Measurements from ENCODE around the gene UGT1A1.

The UGT1A1 gene

DNA sequence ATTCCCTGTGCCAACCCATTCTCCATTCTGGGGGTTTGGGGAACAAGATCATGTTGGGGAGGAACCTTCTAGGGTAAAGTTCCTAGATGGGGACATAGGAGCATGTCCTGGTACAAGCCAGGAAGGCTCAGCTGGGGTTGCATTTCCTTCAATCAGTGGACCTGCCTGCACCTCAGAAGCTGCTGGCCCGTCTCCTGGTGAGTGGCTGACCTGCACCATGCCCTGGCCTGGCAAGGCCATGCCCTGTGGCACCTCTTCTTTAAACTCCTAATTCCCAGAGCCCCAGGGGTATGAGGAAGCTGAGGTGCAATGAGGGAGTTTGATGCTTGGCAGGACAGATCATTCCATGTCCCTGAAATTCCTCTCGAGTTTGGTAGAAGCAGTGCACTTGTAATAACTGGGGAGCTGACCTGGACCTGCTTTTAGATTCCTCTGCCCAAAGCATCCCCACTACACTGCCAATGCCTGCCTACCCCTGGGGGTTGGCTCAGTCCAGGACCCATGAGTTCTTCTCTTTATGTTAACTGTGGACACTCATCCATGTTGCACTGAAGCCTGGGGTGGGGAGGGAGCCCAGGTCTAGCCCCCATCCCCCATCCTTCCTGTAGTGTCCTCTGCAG is 43.3 kb downstream of the UGT1A1 start:
- 89% methylated on average over 2 of the region's 2 CpGs for WGBS (ENCODE audit: insufficient coverage)
- ChIA-PET CTCF (no interaction called here), POLR2A (no interaction called here)
- Histone ChIP-seq H3K36me3 (ENCODE audit: control insufficient read depth in 4 of 4, insufficient read depth in 4 of 4, low read length in 3 of 4) (no peaks in the 10 kb centered on the region), H3K27me3 (replicated peaks in 2 of 5; ENCODE audit: control insufficient read depth in 4 of 5, insufficient read depth in 5 of 5, low read length in 4 of 5) (peaks cover 0 to 6% (median 3%) of the 10 kb centered on the region in 5 experiments), H3K4me1 (ENCODE audit: control extremely low read depth in 1 of 4, control insufficient read depth in 4 of 4, insufficient read depth in 4 of 4, low read length in 3 of 4) (no peaks in the 10 kb centered on the region), H3K4me3 (ENCODE audit: control insufficient read depth in 1 of 7, extremely low read depth in 1 of 7, insufficient read depth in 4 of 7, low read depth in 2 of 7, low read length in 6 of 7) (no peak overlapping the region), H3K9me3 (ENCODE audit: control extremely low read depth in 1 of 5, control insufficient read depth in 4 of 5, insufficient read depth in 2 of 5, low read depth in 1 of 5, low read length in 4 of 5) (no peaks in the 10 kb centered on the region), H3K27ac (ENCODE audit: insufficient read depth in 1 of 2, low read depth in 1 of 2, low read length in 2 of 2, poor library complexity in 1 of 2, severe bottlenecking in 2 of 2) (no peak overlapping the region)
- DNase-seq, result no peak

GRCh38 chr2:233803994-233804393 is 43.9 kb downstream of the UGT1A1 start:
- Histone ChIP-seq H3K27me3 (replicated peaks in 2 of 5; ENCODE audit: control insufficient read depth in 4 of 5, insufficient read depth in 5 of 5, low read length in 4 of 5) (peaks cover 0 to 6% (median 3%) of the 10 kb centered on the region in 5 experiments), H3K4me3 (ENCODE audit: control insufficient read depth in 1 of 7, extremely low read depth in 1 of 7, insufficient read depth in 4 of 7, low read depth in 2 of 7, low read length in 6 of 7) (no peak overlapping the region), H3K9me3 (ENCODE audit: control extremely low read depth in 1 of 5, control insufficient read depth in 4 of 5, insufficient read depth in 2 of 5, low read depth in 1 of 5, low read length in 4 of 5) (no peaks in the 10 kb centered on the region), H3K27ac (ENCODE audit: insufficient read depth in 1 of 2, low read depth in 1 of 2, low read length in 2 of 2, poor library complexity in 1 of 2, severe bottlenecking in 2 of 2) (no peak overlapping the region), H3K36me3 (ENCODE audit: control insufficient read depth in 4 of 4, insufficient read depth in 4 of 4, low read length in 3 of 4) (no peaks in the 10 kb centered on the region), H3K4me1 (ENCODE audit: control extremely low read depth in 1 of 4, control insufficient read depth in 4 of 4, insufficient read depth in 4 of 4, low read length in 3 of 4) (no peaks in the 10 kb centered on the region)
- WGBS (ENCODE audit: insufficient coverage), result 60% methylated on average over 3 of the region's 8 CpGs
- ChIA-PET CTCF (interaction anchor here (0.9 kb wide), 1 partner anchor 9 kb away, joined by 4 read pairs; no protein-coding TSS in a partner anchor), POLR2A (no interaction called here)
- DNase-seq, result no peak

DNA sequence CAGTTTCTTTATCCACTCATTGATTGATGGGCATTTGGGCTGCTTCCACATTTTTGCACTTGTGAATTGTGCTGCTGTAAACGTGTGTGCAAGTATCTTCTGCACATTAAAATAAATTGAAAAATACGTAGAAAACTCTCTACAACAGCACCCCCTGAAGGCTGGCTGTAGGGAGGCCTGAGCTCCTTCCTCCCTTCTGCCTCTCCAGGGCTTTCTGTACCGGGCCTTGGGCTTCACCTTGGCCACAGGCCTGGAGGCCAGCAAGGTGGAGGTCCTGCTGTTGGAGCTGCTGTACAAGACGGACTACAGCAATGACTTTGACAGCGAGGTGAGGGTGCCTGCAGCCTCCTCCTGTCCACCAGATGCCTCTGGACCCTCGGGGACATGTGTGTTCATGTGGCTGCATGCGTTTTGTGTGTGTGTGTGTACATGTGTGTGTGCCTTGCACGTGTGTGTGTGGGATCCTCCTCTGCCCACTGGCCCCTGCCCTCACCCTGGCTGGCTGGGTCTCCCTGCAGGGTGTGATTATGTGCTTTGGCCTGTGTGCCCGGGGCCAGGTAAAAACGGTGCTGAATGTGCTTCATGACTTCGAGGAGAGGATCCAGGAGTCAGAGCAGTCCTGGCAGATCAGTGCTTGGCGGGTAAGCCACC is 47.3 kb downstream of the UGT1A1 start:
- Histone ChIP-seq H3K27ac (ENCODE audit: insufficient read depth in 1 of 2, low read depth in 1 of 2, low read length in 2 of 2, poor library complexity in 1 of 2, severe bottlenecking in 2 of 2) (no peak overlapping the region), H3K36me3 (ENCODE audit: control insufficient read depth in 4 of 4, insufficient read depth in 4 of 4, low read length in 3 of 4) (no peaks in the 10 kb centered on the region), H3K4me3 (ENCODE audit: control insufficient read depth in 1 of 7, extremely low read depth in 1 of 7, insufficient read depth in 4 of 7, low read depth in 2 of 7, low read length in 6 of 7) (no peak overlapping the region), H3K4me1 (ENCODE audit: control extremely low read depth in 1 of 4, control insufficient read depth in 4 of 4, insufficient read depth in 4 of 4, low read length in 3 of 4) (no peaks in the 10 kb centered on the region), H3K9me3 (ENCODE audit: control extremely low read depth in 1 of 5, control insufficient read depth in 4 of 5, insufficient read depth in 2 of 5, low read depth in 1 of 5, low read length in 4 of 5) (no peaks in the 10 kb centered on the region), H3K27me3 (replicated peaks in 2 of 5; ENCODE audit: control insufficient read depth in 4 of 5, insufficient read depth in 5 of 5, low read length in 4 of 5) (peaks cover 0 to 7% (median 4%) of the 10 kb centered on the region in 5 experiments)
- WGBS (ENCODE audit: insufficient coverage), result 89% methylated on average over 11 of the region's 12 CpGs
- no peak for DNase-seq
- POLR2A ChIA-PET, result no interaction called here
- CTCF ChIA-PET, result no interaction called here

DNA sequence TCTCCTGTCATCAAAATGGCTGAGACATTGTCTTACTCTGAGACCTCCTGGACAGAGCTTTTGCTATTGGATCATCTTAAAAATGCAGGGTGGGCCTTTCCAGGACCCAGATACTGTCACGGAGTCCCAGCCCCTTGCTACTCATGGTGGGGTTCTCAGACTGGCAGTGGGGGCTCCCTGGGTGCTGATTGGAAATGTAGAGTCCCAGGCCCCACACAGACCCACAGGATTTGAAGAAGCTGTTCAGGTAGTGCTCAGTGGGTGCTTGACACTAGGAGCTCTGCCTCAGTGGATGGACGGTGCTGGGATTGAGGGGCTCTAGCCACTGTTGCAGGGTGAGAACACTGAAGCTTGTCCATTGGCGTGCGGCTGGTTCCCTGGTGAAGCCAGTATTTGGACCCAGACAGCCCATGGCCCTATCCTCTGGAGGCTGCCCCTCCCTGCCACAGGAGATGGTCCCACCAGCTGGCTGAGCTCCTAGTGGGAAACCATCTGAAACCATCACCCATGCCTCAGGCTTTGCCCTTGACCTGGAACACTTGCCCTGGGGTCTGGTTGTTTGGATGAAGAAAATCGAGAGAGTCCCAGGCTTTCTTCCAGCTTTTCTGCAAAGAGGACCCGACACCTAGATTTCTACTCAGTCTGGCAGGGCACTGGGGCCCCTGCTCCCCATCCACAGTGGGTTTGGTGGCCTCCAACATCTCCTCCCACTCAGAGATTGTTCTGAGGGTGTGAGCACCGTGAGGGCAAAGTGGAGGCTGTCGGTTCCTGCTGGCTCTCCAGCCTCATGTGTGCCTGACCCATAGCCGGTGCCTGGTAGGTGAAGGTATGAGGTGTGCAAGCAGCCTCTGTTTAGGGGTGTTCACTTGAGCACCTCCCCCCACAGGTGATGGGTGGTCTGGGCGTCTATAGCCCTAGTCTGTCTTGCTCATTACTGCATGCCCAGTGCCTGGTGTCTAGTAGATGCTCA is 48.2 kb downstream of the UGT1A1 start:
- Histone ChIP-seq H3K9me3 (ENCODE audit: control extremely low read depth in 1 of 5, control insufficient read depth in 4 of 5, insufficient read depth in 2 of 5, low read depth in 1 of 5, low read length in 4 of 5) (no peaks in the 10 kb centered on the region), H3K27ac (ENCODE audit: insufficient read depth in 1 of 2, low read depth in 1 of 2, low read length in 2 of 2, poor library complexity in 1 of 2, severe bottlenecking in 2 of 2) (no peak overlapping the region), H3K4me1 (ENCODE audit: control extremely low read depth in 1 of 4, control insufficient read depth in 4 of 4, insufficient read depth in 4 of 4, low read length in 3 of 4) (no peaks in the 10 kb centered on the region), H3K27me3 (replicated peaks in 2 of 5; ENCODE audit: control insufficient read depth in 4 of 5, insufficient read depth in 5 of 5, low read length in 4 of 5) (peaks cover 0 to 6% (median 4%) of the 10 kb centered on the region in 5 experiments), H3K4me3 (ENCODE audit: control insufficient read depth in 1 of 7, extremely low read depth in 1 of 7, insufficient read depth in 4 of 7, low read depth in 2 of 7, low read length in 6 of 7) (no peak overlapping the region), H3K36me3 (ENCODE audit: control insufficient read depth in 4 of 4, insufficient read depth in 4 of 4, low read length in 3 of 4) (no peaks in the 10 kb centered on the region)
- 81% methylated on average over 8 of the region's 10 CpGs for WGBS (ENCODE audit: insufficient coverage)
- DNase-seq, result no peak
- POLR2A ChIA-PET, result interaction anchor here (0.6 kb wide), 1 partner anchor 270 kb away, joined by 3 read pairs; no protein-coding TSS in a partner anchor
- CTCF ChIA-PET, result no interaction called here

DNA sequence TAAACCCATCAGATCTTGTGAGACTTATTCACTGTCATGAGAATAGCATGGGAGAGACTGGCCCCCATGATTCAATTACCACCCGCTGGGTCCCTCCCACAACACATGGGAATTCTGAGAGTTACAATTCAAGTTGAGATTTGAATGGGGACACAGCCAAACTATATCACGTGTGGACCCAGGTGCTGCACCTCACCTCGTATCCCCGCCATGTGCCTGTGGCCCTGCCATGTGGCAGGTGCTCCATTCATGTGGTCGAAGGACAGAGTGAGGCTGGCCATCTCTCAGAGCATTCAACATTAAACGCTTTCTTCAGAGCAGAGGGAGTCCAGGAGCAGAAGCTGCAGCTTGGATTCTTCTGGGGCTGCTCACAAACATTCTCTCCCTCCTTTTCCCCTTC is 50.3 kb downstream of the UGT1A1 start:
- H3K36me3 ChIP-seq (ENCODE audit: control insufficient read depth in 4 of 4, insufficient read depth in 4 of 4, low read length in 3 of 4), result no peaks in the 10 kb centered on the region
- WGBS (ENCODE audit: insufficient coverage), result 99% methylated on average over 5 of the region's 6 CpGs
- ChIA-PET POLR2A (no interaction called here), CTCF (no interaction called here)
- no peak overlapping the region for H3K27ac ChIP-seq (ENCODE audit: insufficient read depth in 1 of 2, low read depth in 1 of 2, low read length in 2 of 2, poor library complexity in 1 of 2, severe bottlenecking in 2 of 2)
- peaks cover 0 to 7% (median 3%) of the 10 kb centered on the region in 5 experiments for H3K27me3 ChIP-seq (replicated peaks in 2 of 5; ENCODE audit: control insufficient read depth in 4 of 5, insufficient read depth in 5 of 5, low read length in 4 of 5)
- H3K9me3 ChIP-seq (ENCODE audit: control extremely low read depth in 1 of 5, control insufficient read depth in 4 of 5, insufficient read depth in 2 of 5, low read depth in 1 of 5, low read length in 4 of 5), result no peaks in the 10 kb centered on the region
- no peaks in the 10 kb centered on the region for H3K4me1 ChIP-seq (ENCODE audit: control extremely low read depth in 1 of 4, control insufficient read depth in 4 of 4, insufficient read depth in 4 of 4, low read length in 3 of 4)
- no peak for DNase-seq
- H3K4me3 ChIP-seq (ENCODE audit: control insufficient read depth in 1 of 7, extremely low read depth in 1 of 7, insufficient read depth in 4 of 7, low read depth in 2 of 7, low read length in 6 of 7), result no peak overlapping the region

- Histone ChIP-seq H3K4me3 (ENCODE audit: control insufficient read depth in 1 of 7, extremely low read depth in 1 of 7, insufficient read depth in 4 of 7, low read depth in 2 of 7, low read length in 6 of 7) (no peak overlapping the region), H3K27ac (ENCODE audit: insufficient read depth in 1 of 2, low read depth in 1 of 2, low read length in 2 of 2, poor library complexity in 1 of 2, severe bottlenecking in 2 of 2) (no peak overlapping the region), H3K9me3 (ENCODE audit: control extremely low read depth in 1 of 5, control insufficient read depth in 4 of 5, insufficient read depth in 2 of 5, low read depth in 1 of 5, low read length in 4 of 5) (no peaks in the 10 kb centered on the region), H3K27me3 (replicated peaks in 2 of 5; ENCODE audit: control insufficient read depth in 4 of 5, insufficient read depth in 5 of 5, low read length in 4 of 5) (peaks cover 0 to 7% (median 3%) of the 10 kb centered on the region in 5 experiments), H3K4me1 (ENCODE audit: control extremely low read depth in 1 of 4, control insufficient read depth in 4 of 4, insufficient read depth in 4 of 4, low read length in 3 of 4) (no peaks in the 10 kb centered on the region), H3K36me3 (ENCODE audit: control insufficient read depth in 4 of 4, insufficient read depth in 4 of 4, low read length in 3 of 4) (no peaks in the 10 kb centered on the region)
- ChIA-PET CTCF (no interaction called here), POLR2A (no interaction called here)
- WGBS (ENCODE audit: insufficient coverage), result 84% methylated on average over 4 of the region's 4 CpGs
- no peak for DNase-seq
Observed at GRCh38 chr2:233811087-233811486, 51.0 kb downstream of the UGT1A1 start.

- Histone ChIP-seq H3K27me3 (replicated peaks in 2 of 5; ENCODE audit: control insufficient read depth in 4 of 5, insufficient read depth in 5 of 5, low read length in 4 of 5) (peaks cover 0 to 7% (median 0%) of the 10 kb centered on the region in 5 experiments), H3K4me3 (ENCODE audit: control insufficient read depth in 1 of 7, extremely low read depth in 1 of 7, insufficient read depth in 4 of 7, low read depth in 2 of 7, low read length in 6 of 7) (no peak overlapping the region), H3K36me3 (ENCODE audit: control insufficient read depth in 4 of 4, insufficient read depth in 4 of 4, low read length in 3 of 4) (no peaks in the 10 kb centered on the region), H3K27ac (ENCODE audit: insufficient read depth in 1 of 2, low read depth in 1 of 2, low read length in 2 of 2, poor library complexity in 1 of 2, severe bottlenecking in 2 of 2) (no peak overlapping the region), H3K4me1 (ENCODE audit: control extremely low read depth in 1 of 4, control insufficient read depth in 4 of 4, insufficient read depth in 4 of 4, low read length in 3 of 4) (no peaks in the 10 kb centered on the region), H3K9me3 (ENCODE audit: control extremely low read depth in 1 of 5, control insufficient read depth in 4 of 5, insufficient read depth in 2 of 5, low read depth in 1 of 5, low read length in 4 of 5) (no peaks in the 10 kb centered on the region)
- no peak for DNase-seq
- 98% methylated on average over 6 of the region's 8 CpGs for WGBS (ENCODE audit: insufficient coverage)
- ChIA-PET POLR2A (no interaction called here), CTCF (no interaction called here)
Observed at GRCh38 chr2:233811732-233812131, 51.7 kb downstream of the UGT1A1 start.
